NCI-H2107 treated with DMSO at 0.1 percent for 48 hours (cell line): ENCODE results near the gene C1QTNF8.

ENCODE experiments used
- DNase-seq: peaks from one replicate; lab custom pipeline; 2025; ENCODE audit not compliant: unreplicated experiment; lab: John Stamatoyannopoulos, UW

The C1QTNF8 gene

DNA sequence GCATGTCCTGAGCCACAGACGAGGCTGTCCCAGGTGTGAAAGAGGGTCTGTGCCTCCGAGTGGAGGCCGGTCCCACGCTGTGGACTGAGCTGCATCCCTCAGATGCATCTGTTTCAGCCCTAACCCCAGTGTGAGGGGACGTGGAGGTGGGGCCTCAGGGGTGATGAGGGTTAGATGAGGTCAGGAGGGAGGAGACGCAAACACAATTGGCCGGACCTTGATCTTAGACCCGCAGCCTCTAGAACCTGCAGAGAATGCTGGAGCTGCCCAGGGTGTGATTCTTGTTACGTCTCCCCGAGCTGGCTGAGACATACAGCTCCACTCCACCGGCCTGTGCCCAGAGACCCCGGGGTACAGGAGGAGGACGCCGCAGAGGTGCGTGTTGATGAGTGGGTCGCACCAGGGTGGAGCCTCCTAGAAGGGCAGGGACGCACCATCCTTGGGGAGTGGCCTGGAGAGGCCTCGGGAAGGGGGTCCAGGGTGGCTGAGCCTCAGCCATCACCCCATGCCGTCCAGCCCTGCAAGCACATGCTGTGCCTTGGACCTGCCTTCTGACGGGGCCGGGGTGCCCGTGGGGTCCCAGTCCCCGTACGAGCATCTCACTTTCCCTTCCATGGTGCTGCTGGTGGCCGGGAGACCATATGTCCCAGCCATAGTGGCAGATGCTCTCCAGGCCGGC, 16.6 kb upstream of the C1QTNF8 start:
- DNase-seq = no peak

- DNase-seq = no peak
Measured at GRCh38 chr16:1109648-1110047, 13.6 kb upstream of the C1QTNF8 start.

- DNase-seq = no peak
Measured at GRCh38 chr16:1108299-1109252, 12.5 kb upstream of the C1QTNF8 start.

GRCh38 chr16:1107731-1108130, 11.7 kb upstream of the C1QTNF8 start:
- DNase-seq = no peak

DNA sequence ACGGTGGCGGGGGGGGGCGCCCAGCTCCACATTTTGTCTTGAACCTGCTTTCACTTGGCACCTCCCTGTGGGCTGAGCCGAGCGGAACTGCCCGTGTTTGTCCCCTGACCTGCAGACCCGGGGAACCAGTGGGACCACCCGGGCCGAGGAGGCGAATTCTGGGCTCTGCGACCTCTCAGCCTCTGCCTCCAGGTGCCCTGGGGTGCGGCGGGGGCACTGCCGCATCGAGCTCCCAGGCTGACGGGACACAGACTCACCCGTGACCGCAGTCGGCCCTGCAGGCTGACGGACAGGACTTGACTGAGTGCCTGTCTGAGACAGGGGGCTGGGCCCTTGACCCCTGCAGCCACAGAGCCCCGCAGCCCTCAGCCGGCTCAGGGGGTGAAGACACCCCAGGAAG, 11.1 kb upstream of the C1QTNF8 start:
- DNase-seq = no peak

GRCh38 chr16:1106659-1107058, 10.6 kb upstream of the C1QTNF8 start:
- no peak for DNase-seq

GRCh38 chr16:1105888-1106620, 10.0 kb upstream of the C1QTNF8 start:
- DNase-seq = no peak

DNA sequence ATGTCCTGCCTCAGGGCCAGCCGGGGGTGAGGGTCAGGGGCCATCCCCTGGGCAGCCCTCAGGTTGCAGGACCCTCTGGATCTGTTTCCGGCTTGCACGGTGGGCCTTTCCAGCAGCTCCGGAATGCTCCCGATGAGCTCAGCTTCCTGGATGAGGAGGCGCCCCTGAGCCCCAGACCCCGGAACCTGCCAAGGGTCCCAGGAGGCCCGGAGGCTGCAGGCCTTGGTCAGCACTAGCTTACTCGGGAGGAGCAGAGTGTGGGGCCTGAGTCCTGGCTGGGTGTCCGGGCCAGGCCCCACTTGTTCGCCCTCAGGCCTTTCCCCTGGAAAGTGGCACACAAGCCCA, 7.6 kb upstream of the C1QTNF8 start:
- no peak for DNase-seq

DNA sequence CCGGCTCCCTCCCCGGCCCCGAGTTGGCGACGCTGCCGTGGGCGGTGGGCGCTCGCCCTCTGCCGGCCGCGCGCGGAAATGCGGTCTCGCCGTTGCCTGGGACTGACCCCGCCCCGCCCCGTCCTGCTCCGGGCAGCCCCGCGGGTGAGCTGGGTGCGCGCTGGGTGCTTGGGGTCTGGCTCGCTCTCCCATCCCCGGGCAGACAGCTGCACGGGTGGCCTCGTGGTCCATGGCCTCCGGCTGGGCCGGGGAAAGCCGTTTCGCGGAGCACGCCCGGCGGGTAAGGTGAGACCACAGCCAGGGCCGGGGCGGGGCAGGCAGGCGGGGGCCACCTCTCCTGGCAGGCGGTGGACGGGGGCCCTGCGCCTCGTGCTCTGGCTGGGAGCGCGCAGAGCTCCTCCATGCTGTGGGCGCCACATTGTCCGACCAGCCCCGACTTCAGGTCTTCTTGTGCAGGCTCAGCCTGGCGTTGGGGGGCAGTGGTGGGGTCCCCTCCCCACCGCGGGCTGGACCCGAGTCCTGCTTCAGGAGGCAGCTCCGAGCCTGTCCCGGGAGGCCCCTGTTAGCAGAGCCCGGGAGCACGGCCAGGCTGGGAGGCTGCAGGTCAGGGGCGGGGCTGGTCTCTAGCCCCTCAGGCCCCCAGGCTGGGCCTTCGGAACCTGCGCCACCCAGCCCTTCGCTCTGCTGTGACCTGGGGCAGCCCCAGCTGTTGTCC, 7.0 kb upstream of the C1QTNF8 start:
- no peak for DNase-seq

- no peak for DNase-seq
Measured at GRCh38 chr16:1102333-1102700, 6.3 kb upstream of the C1QTNF8 start.

- DNase-seq = no peak
Measured at GRCh38 chr16:1101573-1102332, 5.7 kb upstream of the C1QTNF8 start.

GRCh38 chr16:1101133-1101532, 5.1 kb upstream of the C1QTNF8 start:
- DNase-seq = no peak

GRCh38 chr16:1100084-1100800, 4.2 kb upstream of the C1QTNF8 start:
- DNase-seq = no peak

GRCh38 chr16:1099189-1100083, 3.4 kb upstream of the C1QTNF8 start:
- no peak for DNase-seq

GRCh38 chr16:1098266-1098991, 2.4 kb upstream of the C1QTNF8 start:
- DNase-seq = no peak

GRCh38 chr16:1097800-1098199, 1.8 kb upstream of the C1QTNF8 start:
- no peak for DNase-seq

DNA sequence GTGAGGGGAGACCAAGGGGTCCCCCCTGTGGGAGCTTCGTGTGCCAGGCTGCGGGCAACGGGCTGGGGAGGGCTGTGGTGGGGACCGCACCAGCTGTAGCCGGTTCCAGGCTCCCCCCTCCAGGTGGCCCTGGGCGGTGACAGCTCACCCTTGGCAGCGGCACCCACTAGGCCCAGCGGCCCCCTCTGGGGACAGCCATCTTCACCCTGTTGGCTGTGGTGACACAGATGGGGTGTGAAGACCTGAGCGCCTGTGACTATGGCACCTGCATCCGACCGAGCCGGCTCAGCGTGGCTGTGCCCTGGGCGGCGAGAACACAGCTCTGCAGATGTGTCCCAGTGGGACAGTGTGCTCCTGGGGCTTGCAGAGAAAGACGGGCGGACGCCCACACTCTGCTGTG, 1.1 kb upstream of the C1QTNF8 start:
- no peak for DNase-seq
